SHP77 treated with DMSO at 0.1 percent for 48 hours (cell line): ENCODE data around the gene ARHGEF40.

Experiments used
- DNase-seq: peaks from one replicate; lab custom pipeline; 2025; lab: John Stamatoyannopoulos, UW

Gene ARHGEF40

GRCh38 chr14:21098076-21098891, 28.2 kb downstream of the ARHGEF40 start, which contains the start of gene ZNF219:
ZNF219 (minus strand) TSS chr14:21098655; CDS start chr14:21093591, 5,064 bp downstream.
- peak; percentile 31 for DNase-seq

- DNase-seq: peak; percentile 42
Measured at GRCh38 chr14:21098892-21099595, 28.9 kb downstream of the ARHGEF40 start.

- DNase-seq: no peak
Measured at GRCh38 chr14:21099596-21099985, 29.5 kb downstream of the ARHGEF40 start.

- DNase-seq: no peak
Measured at GRCh38 chr14:21100931-21101330, 30.8 kb downstream of the ARHGEF40 start, which contains the start of gene TMEM253. TMEM253 (plus strand) TSS chr14:21101066; CDS start chr14:21101344, 278 bp downstream.

- no peak for DNase-seq
Measured at GRCh38 chr14:21101802-21102413, 31.8 kb downstream of the ARHGEF40 start.

GRCh38 chr14:21102521-21103410, 32.7 kb downstream of the ARHGEF40 start:
- DNase-seq: no peak

- no peak for DNase-seq
Measured at GRCh38 chr14:21103411-21103709, 33.3 kb downstream of the ARHGEF40 start.

- DNase-seq: peak; percentile 96
Measured at GRCh38 chr14:21103710-21104447, 33.8 kb downstream of the ARHGEF40 start.

- DNase-seq: peak; percentile 82
Measured at GRCh38 chr14:21104448-21105060, 34.5 kb downstream of the ARHGEF40 start.

- no peak for DNase-seq
Measured at GRCh38 chr14:21105095-21105494, 35.0 kb downstream of the ARHGEF40 start.

GRCh38 chr14:21106176-21106497, 36.0 kb downstream of the ARHGEF40 start:
- no peak for DNase-seq

- DNase-seq: peak; percentile 83
Measured at GRCh38 chr14:21106498-21107282, 36.6 kb downstream of the ARHGEF40 start.

- no peak for DNase-seq
Measured at GRCh38 chr14:21107283-21107800, 37.2 kb downstream of the ARHGEF40 start.

- no peak for DNase-seq
Measured at GRCh38 chr14:21108791-21109190, 38.7 kb downstream of the ARHGEF40 start.

GRCh38 chr14:21109377-21110138, 39.5 kb downstream of the ARHGEF40 start:
- DNase-seq: no peak

GRCh38 chr14:21112255-21112654, 42.2 kb downstream of the ARHGEF40 start:
- no peak for DNase-seq

GRCh38 chr14:21113369-21113768, 43.3 kb downstream of the ARHGEF40 start:
- no peak for DNase-seq

GRCh38 chr14:21118933-21119332, 48.8 kb downstream of the ARHGEF40 start:
- no peak for DNase-seq

- DNase-seq: no peak
Measured at GRCh38 chr14:21120686-21121085, 50.6 kb downstream of the ARHGEF40 start.
